DOHH2 (cell line): Measurements from ENCODE around the gene TRIP4.
A peak's percentile ranks its signal among the peaks of the same experiment; 100 is the strongest.

ENCODE experiments used
- H3F3A ChIP-seq: fragments of 200-600 bp; sonication (generic), shearing (Covaris generic); 2 replicates; pipeline ENCODE4 v1.6.0; 2016; ENCODE audit warnings: antibody characterized with exemption, mild to moderate bottlenecking; ENCODE audit not compliant: control insufficient read depth, insufficient read depth
- H3K27ac ChIP-seq: fragments of 200-600 bp; sonication (generic); 2 replicates; pipeline ENCODE4 v1.5.1; 2014; ENCODE audit warnings: low read depth, mild to moderate bottlenecking, low read length, moderate library complexity
- H3K27me3 ChIP-seq: fragments of 200-600 bp; sonication (generic); 2 replicates; pipeline ENCODE4 v1.6.1; 2014; ENCODE audit warnings: mild to moderate bottlenecking, low read length, mixed read lengths; ENCODE audit not compliant: control insufficient read depth
- H3K36me3 ChIP-seq: fragments of 200-600 bp; sonication (generic); 2 replicates; pipeline ENCODE4 v1.6.1; 2014; ENCODE audit warnings: mild to moderate bottlenecking, low read length, moderate library complexity, mixed read lengths; ENCODE audit not compliant: control insufficient read depth
- H3K4me1 ChIP-seq: fragments of 200-600 bp; sonication (generic); 2 replicates; pipeline ENCODE4 v1.6.1; 2014; ENCODE audit warnings: mild to moderate bottlenecking, low read length, mixed read lengths; ENCODE audit not compliant: control insufficient read depth
- H3K4me2 ChIP-seq: fragments of 200-600 bp; sonication (generic); 2 replicates; pipeline ENCODE4 v1.6.0; 2014; ENCODE audit warnings: mild to moderate bottlenecking, low read length, moderate library complexity
- H3K4me3 ChIP-seq: fragments of 200-600 bp; sonication (generic); 2 replicates; pipeline ENCODE4 v1.5.1; 2014; ENCODE audit warnings: mild to moderate bottlenecking, low read length, mixed read lengths
- H3K79me2 ChIP-seq: fragments of 200-600 bp; sonication (generic); 2 replicates; pipeline ENCODE4 v1.6.1; 2014; ENCODE audit warnings: mild to moderate bottlenecking, low read length, mixed read lengths; ENCODE audit not compliant: control insufficient read depth
- H3K9me2 ChIP-seq: fragments of 200-600 bp; sonication (generic); replicated peaks from 2 replicates; pipeline ENCODE4 v1.6.1; 2014; ENCODE audit warnings: mild to moderate bottlenecking, low read length, mixed read lengths; ENCODE audit not compliant: control insufficient read depth
- H3K9me3 ChIP-seq: fragments of 200-600 bp; sonication (generic); 2 replicates; pipeline ENCODE4 v1.6.1; 2014; ENCODE audit warnings: antibody characterized with exemption, low read length, mixed read lengths; ENCODE audit not compliant: control insufficient read depth, insufficient read depth
- H4K20me1 ChIP-seq: fragments of 200-600 bp; sonication (generic); 2 replicates; pipeline ENCODE4 v1.6.0; 2014; ENCODE audit warnings: low read depth, mild to moderate bottlenecking, antibody characterized with exemption, low read length, moderate library complexity; ENCODE audit not compliant: control insufficient read depth, insufficient read depth
- CTCF ChIP-seq: fragments of 200-600 bp; sonication (generic); IDR thresholded peaks from one replicate; pipeline ENCODE4 v1.5.1; 2014; ENCODE audit warnings: antibody characterized with exemption, mild to moderate bottlenecking, low read depth, low read length; ENCODE audit not compliant: poor library complexity, severe bottlenecking
- EZH2phosphoT487 ChIP-seq: fragments of 200-600 bp; sonication (generic); IDR thresholded peaks from 2 replicates; pipeline ENCODE4 v1.6.1; 2017; ENCODE audit warnings: borderline replicate concordance, mild to moderate bottlenecking, antibody characterized with exemption, low read length, moderate library complexity, mixed read lengths

The TRIP4 gene

GRCh38 chr15:64381000-64381751 is 6.5 kb upstream of the TRIP4 start, which contains the start of gene PCLAF:
PCLAF (minus strand) TSS chr15:64381441; CDS start chr15:64381371, 70 bp downstream.
- Histone ChIP-seq H3K27me3 (no peaks in the 10 kb centered on the region), H3K36me3 (peaks cover 42% of the 10 kb centered on the region), H3K4me1 (peaks cover 27% of the 10 kb centered on the region), H3K4me3 (peak within 1 kb of the TSS; percentile 98), H3K27ac (peak within 1 kb of the TSS; percentile 66), H4K20me1 (0 out of 2 replicates have a peak, but pooled peaks cover 4% of the 10 kb centered on the region), H3F3A (peaks cover 6% of the 10 kb centered on the region), H3K9me2 (no peaks in the 10 kb centered on the region), H3K9me3 (no peaks in the 10 kb centered on the region), H3K4me2 (peak within 1 kb of the TSS; percentile 89), H3K79me2 (peaks cover 49% of the 10 kb centered on the region)
- TF ChIP-seq EZH2phosphoT487, result no peak
- TF ChIP-seq CTCF, result no peak

GRCh38 chr15:64383760-64384159 is 3.9 kb upstream of the TRIP4 start:
- Histone ChIP-seq H4K20me1 (0 out of 2 replicates have a peak, but pooled peaks cover 4% of the 10 kb centered on the region), H3K79me2 (peaks cover 42% of the 10 kb centered on the region), H3K9me3 (no peaks in the 10 kb centered on the region), H3K4me1 (peaks cover 32% of the 10 kb centered on the region), H3K4me3 (no peak overlapping the region), H3K4me2 (no peak overlapping the region), H3K27me3 (no peaks in the 10 kb centered on the region), H3K27ac (no peak overlapping the region), H3F3A (peaks cover 7% of the 10 kb centered on the region), H3K36me3 (peaks cover 24% of the 10 kb centered on the region), H3K9me2 (no peaks in the 10 kb centered on the region)
- TF ChIP-seq CTCF, result no peak
- TF ChIP-seq EZH2phosphoT487, result no peak

- H3K36me3 ChIP-seq, result no peaks in the 10 kb centered on the region
- H3K79me2 ChIP-seq, result peaks cover 24% of the 10 kb centered on the region
- no peaks in the 10 kb centered on the region for H3K27me3 ChIP-seq
- no peak overlapping the region for H3K27ac ChIP-seq
- TF ChIP-seq EZH2phosphoT487, result no peak
- no peak for TF ChIP-seq CTCF
- peaks cover 25% of the 10 kb centered on the region for H3K4me1 ChIP-seq
- H3K4me3 ChIP-seq, result no peak overlapping the region
- H3F3A ChIP-seq, result peaks cover 7% of the 10 kb centered on the region
- no peaks in the 10 kb centered on the region for H4K20me1 ChIP-seq
- H3K4me2 ChIP-seq, result peak overlapping the region; percentile 54
- no peaks in the 10 kb centered on the region for H3K9me3 ChIP-seq
- H3K9me2 ChIP-seq, result no peaks in the 10 kb centered on the region
Observed at GRCh38 chr15:64386291-64386690, 1.3 kb upstream of the TRIP4 start.
